ENCODE data around the gene ZMYND8. TPM values are rescaled to one million over a fixed set of nuclear protein-coding genes. Genes with fewer than 3 reads are reported as not detected.

The ZMYND8 gene
- total and polyA plus RNA-seq, 10 of the 15 experiments (the other 5 are each of a cell fraction or from before 2014, with no cell fraction given), result 12.9 to 54.8 (median 23.1) TPM

- TF ChIP-seq ESRRA (IDR thresholded peaks at IDR 0.05; ENCODE audit: low read length) (no peak), RELA (IDR thresholded peaks at IDR 0.05; ENCODE audit: borderline replicate concordance, partially characterized antibody) (no peak), POU2F2 (IDR thresholded peaks at IDR 0.05; ENCODE audit: borderline replicate concordance, low read depth, low read length) (no peak), ZNF384 (IDR thresholded peaks at IDR 0.05; ENCODE audit: borderline replicate concordance, low read depth, low read length) (no peak), EGR1 (IDR thresholded peaks at IDR 0.05; ENCODE audit: borderline replicate concordance in 1 of 2, low read depth in 2 of 2, low read length in 2 of 2) (no peak), ZNF207 (IDR thresholded peaks at IDR 0.05; ENCODE audit: borderline replicate concordance) (no peak), RAD51 (IDR thresholded peaks at IDR 0.05) (no peak), SRF (IDR thresholded peaks at IDR 0.05; ENCODE audit: low read depth in 2 of 2, low read length in 2 of 2) (no peak), JUND (IDR thresholded peaks at IDR 0.05; ENCODE audit: low read depth, low read length) (no peak), CHD2 (IDR thresholded peaks at IDR 0.05; ENCODE audit: borderline replicate concordance, low read depth, low read length) (no peak)
These were observed 106.1 kb downstream of the ZMYND8 start (continued) for GRCh38 chr20:47250360-47250759.

GRCh38 chr20:47249913-47250312, 106.6 kb downstream of the ZMYND8 start:
- CTCF ChIA-PET, result no interaction called here
- SMC1A ChIA-PET (ENCODE audit: uncharacterized antibody, unreplicated experiment), result no interaction called here
- H2AFZ ChIP-seq (ENCODE audit: control insufficient read depth, low read depth, low read length), result no peak overlapping the region
- peaks cover 2% of the 10 kb centered on the region for H3K79me2 ChIP-seq (ENCODE audit: control insufficient read depth, insufficient read depth, low read length)
- H3K36me3 ChIP-seq (ENCODE audit: control insufficient read depth in 2 of 2, insufficient read depth in 2 of 2, low read length in 1 of 2), result peaks cover 48 to 50% of the 10 kb centered on the region in 2 experiments
- 97% methylated on average over 4 of the region's 4 CpGs for WGBS (ENCODE audit: insufficient coverage, insufficient replicate concordance, low lambda C conversion rate, missing lambda C conversion rate)
- DNase-seq (ENCODE audit: low read depth, low spot score), result no peak
- in situ Hi-C loops (cut with MboI) (no loop called here), intact Hi-C loops (cut with micrococcal nuclease; ENCODE audit: unreplicated experiment) (no loop called here)
- H3K4me1 ChIP-seq (ENCODE audit: control insufficient read depth, insufficient read depth, low read length), result no peaks in the 10 kb centered on the region
- no peak overlapping the region for H3K4me3 ChIP-seq
- H4K20me1 ChIP-seq (ENCODE audit: control insufficient read depth, insufficient read depth), result no peaks in the 10 kb centered on the region; the same call in 1 of the 2 replicates
- POLR2A ChIA-PET, result no interaction called here
- H3K27ac ChIP-seq (ENCODE audit: control insufficient read depth, insufficient read depth), result no peak overlapping the region
- no peaks in the 10 kb centered on the region for H3K27me3 ChIP-seq (replicated peaks in 1 of 2; ENCODE audit: control insufficient read depth in 2 of 2, insufficient read depth in 2 of 2, low read length in 1 of 2)
- FAIRE-seq, result no peak
- ATAC-seq, result no peak
- H3K4me2 ChIP-seq (ENCODE audit: control insufficient read depth, insufficient read depth), result no peak overlapping the region
- no TSS peak for BruUV-seq (replicated peaks)
- H3K9me3 ChIP-seq (replicated peaks; ENCODE audit: control insufficient read depth, insufficient read depth, low read length), result no peaks in the 10 kb centered on the region
- RAD21 ChIA-PET (ENCODE audit: unreplicated experiment), result no interaction called here
- H3K9ac ChIP-seq (ENCODE audit: control insufficient read depth, insufficient read depth, low read length), result no peak overlapping the region
- no peak for TF ChIP-seq MAX (IDR thresholded peaks at IDR 0.05; ENCODE audit: low read depth, low read length)

Data from GM12878 (cell line).